ENCODE data around the gene MCF2. TPM values are rescaled to one million over a fixed set of nuclear protein-coding genes. Genes with fewer than 3 reads are reported as not detected.

Gene MCF2
- polyA plus RNA-seq, 1 of the 3 experiments (the other 2 are of a cell fraction), result 0.05 TPM

DNA sequence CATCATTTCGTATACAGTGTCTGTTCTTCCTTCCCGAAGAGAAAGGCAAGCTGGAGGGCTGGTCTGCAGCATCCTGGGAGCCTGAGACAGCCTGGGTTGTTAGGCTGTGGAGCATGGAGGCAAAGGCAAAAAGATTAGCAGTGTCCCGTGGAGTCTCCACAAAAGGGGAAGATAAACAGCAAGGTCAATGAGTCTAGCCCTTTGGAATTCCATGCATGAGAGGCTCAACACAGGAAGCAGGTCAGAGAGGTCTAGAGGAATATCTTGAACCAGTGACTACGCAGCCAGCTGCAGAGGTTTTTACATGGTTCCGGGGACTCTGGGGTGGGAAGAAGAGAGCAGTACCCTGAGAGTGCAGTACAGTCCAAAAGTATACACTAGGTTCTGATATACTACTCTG, 12.2 kb upstream of the MCF2 start:
- Histone ChIP-seq H3K4me3 (ENCODE audit: low read depth in 2 of 2, low read length in 1 of 2) (no peak overlapping the region), H3K27ac (ENCODE audit: low read depth in 2 of 2, low read length in 1 of 2) (no peak overlapping the region), H2AFZ (ENCODE audit: low read depth) (no peak overlapping the region), H3K27me3 (ENCODE audit: insufficient read depth) (no peaks in the 10 kb centered on the region), H3K36me3 (replicated peaks in 1 of 2; ENCODE audit: control insufficient read depth in 1 of 2, insufficient read depth in 2 of 2, low read length in 1 of 2) (no peaks in the 10 kb centered on the region), H3K4me1 (ENCODE audit: control insufficient read depth in 1 of 2, insufficient read depth in 2 of 2, low read depth in 1 of 2, low read length in 1 of 2) (no peaks in the 10 kb centered on the region), H4K20me1 (ENCODE audit: insufficient read depth) (no peaks in the 10 kb centered on the region), H3K79me2 (ENCODE audit: insufficient read depth) (no peaks in the 10 kb centered on the region), H3K9ac (no peak overlapping the region), H3K4me2 (no peak overlapping the region), H3F3A (replicated peaks; ENCODE audit: insufficient read depth) (no peaks in the 10 kb centered on the region), H3K9me2 (no peaks in the 10 kb centered on the region), H3K9me3 (no peaks in the 10 kb centered on the region)
- ChIA-PET POLR2A (no interaction called here), CTCF (interaction anchor here (0.6 kb wide), 1 partner anchor 111 kb away, joined by 4 read pairs; no protein-coding TSS in a partner anchor)
- DNase-seq, result no peak
- TF ChIP-seq, protein P1, sequence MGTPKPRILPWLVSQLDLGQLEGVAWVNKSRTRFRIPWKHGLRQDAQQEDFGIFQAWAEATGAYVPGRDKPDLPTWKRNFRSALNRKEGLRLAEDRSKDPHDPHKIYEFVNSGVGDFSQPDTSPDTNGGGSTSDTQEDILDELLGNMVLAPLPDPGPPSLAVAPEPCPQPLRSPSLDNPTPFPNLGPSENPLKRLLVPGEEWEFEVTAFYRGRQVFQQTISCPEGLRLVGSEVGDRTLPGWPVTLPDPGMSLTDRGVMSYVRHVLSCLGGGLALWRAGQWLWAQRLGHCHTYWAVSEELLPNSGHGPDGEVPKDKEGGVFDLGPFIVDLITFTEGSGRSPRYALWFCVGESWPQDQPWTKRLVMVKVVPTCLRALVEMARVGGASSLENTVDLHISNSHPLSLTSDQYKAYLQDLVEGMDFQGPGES (IDR thresholded peaks at IDR 0.05; ENCODE audit: low read depth, low read length), result no peak
- TF ChIP-seq SMC3 (IDR thresholded peaks at IDR 0.05; ENCODE audit: low read depth, low read length), result no peak
- TF ChIP-seq RFX5 (IDR thresholded peaks at IDR 0.05; ENCODE audit: low read length), result no peak
- TF ChIP-seq, protein P2, sequence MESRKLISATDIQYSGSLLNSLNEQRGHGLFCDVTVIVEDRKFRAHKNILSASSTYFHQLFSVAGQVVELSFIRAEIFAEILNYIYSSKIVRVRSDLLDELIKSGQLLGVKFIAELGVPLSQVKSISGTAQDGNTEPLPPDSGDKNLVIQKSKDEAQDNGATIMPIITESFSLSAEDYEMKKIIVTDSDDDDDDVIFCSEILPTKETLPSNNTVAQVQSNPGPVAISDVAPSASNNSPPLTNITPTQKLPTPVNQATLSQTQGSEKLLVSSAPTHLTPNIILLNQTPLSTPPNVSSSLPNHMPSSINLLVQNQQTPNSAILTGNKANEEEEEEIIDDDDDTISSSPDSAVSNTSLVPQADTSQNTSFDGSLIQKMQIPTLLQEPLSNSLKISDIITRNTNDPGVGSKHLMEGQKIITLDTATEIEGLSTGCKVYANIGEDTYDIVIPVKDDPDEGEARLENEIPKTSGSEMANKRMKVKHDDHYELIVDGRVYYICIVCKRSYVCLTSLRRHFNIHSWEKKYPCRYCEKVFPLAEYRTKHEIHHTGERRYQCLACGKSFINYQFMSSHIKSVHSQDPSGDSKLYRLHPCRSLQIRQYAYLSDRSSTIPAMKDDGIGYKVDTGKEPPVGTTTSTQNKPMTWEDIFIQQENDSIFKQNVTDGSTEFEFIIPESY (IDR thresholded peaks at IDR 0.05; ENCODE audit: borderline replicate concordance, low read depth), result no peak
- TF ChIP-seq, protein P3, sequence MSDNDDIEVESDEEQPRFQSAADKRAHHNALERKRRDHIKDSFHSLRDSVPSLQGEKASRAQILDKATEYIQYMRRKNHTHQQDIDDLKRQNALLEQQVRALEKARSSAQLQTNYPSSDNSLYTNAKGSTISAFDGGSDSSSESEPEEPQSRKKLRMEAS (IDR thresholded peaks at IDR 0.05; ENCODE audit: low read depth), result no peak
- TF ChIP-seq, protein P4, sequence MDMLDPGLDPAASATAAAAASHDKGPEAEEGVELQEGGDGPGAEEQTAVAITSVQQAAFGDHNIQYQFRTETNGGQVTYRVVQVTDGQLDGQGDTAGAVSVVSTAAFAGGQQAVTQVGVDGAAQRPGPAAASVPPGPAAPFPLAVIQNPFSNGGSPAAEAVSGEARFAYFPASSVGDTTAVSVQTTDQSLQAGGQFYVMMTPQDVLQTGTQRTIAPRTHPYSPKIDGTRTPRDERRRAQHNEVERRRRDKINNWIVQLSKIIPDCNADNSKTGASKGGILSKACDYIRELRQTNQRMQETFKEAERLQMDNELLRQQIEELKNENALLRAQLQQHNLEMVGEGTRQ (IDR thresholded peaks at IDR 0.05; ENCODE audit: borderline replicate concordance, low read depth, low read length), result no peak
- WGBS (ENCODE audit: low lambda C conversion rate), result 35% methylated on average over 5 of the region's 5 CpGs

DNA sequence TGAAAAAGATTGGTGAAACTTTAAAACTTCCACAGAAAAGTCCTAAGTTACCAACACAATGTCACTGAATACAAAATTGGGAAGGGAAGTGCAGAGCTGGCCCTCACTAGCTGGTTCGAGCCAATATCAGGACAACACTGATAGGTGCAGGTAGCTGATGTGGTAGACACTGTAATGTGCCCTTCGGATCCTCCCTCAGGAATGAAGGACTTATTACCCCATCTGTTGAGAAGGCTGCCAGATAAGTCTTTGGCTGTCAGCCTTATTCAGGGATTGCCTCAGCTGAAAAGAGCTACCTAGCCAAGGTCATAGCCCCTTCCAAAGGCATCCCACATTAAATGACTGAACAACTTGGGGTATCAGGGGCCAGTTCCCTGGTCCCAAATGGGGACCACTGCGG, 5.3 kb downstream of the MCF2 start:
- H3K9me2 ChIP-seq, result no peaks in the 10 kb centered on the region
- H2AFZ ChIP-seq (ENCODE audit: low read depth), result no peak overlapping the region
- no peaks in the 10 kb centered on the region for H3K9me3 ChIP-seq
- no peak for DNase-seq
- WGBS (ENCODE audit: low lambda C conversion rate), result 2% methylated on average over 3 of the region's 3 CpGs
- H3K79me2 ChIP-seq (ENCODE audit: insufficient read depth), result no peaks in the 10 kb centered on the region
- no peak overlapping the region for H3K9ac ChIP-seq
- POLR2A ChIA-PET, result no interaction called here
- H3K4me1 ChIP-seq (ENCODE audit: control insufficient read depth in 1 of 2, insufficient read depth in 2 of 2, low read depth in 1 of 2, low read length in 1 of 2), result no peaks in the 10 kb centered on the region
- CTCF ChIA-PET, result no interaction called here
- H3K4me2 ChIP-seq, result no peak overlapping the region
- H3K27me3 ChIP-seq (ENCODE audit: insufficient read depth), result no peaks in the 10 kb centered on the region
- no peak overlapping the region for H3K27ac ChIP-seq (ENCODE audit: low read depth in 2 of 2, low read length in 1 of 2)
- H3K4me3 ChIP-seq (ENCODE audit: low read depth in 2 of 2, low read length in 1 of 2), result no peak overlapping the region
- no peaks in the 10 kb centered on the region for H3K36me3 ChIP-seq (replicated peaks in 1 of 2; ENCODE audit: control insufficient read depth in 1 of 2, insufficient read depth in 2 of 2, low read length in 1 of 2)
- H3F3A ChIP-seq (replicated peaks; ENCODE audit: insufficient read depth), result no peaks in the 10 kb centered on the region
- no peaks in the 10 kb centered on the region for H4K20me1 ChIP-seq (ENCODE audit: insufficient read depth)
- no peak for TF ChIP-seq NRF1 (IDR thresholded peaks at IDR 0.05; ENCODE audit: low read depth, low read length)
- TF ChIP-seq GATA2 (CRISPR knock-in tag; IDR thresholded peaks at IDR 0.05), result no peak
- TF ChIP-seq, protein P4 (IDR thresholded peaks at IDR 0.05; ENCODE audit: borderline replicate concordance, low read depth, low read length), result no peak
- TF ChIP-seq, protein P5, sequence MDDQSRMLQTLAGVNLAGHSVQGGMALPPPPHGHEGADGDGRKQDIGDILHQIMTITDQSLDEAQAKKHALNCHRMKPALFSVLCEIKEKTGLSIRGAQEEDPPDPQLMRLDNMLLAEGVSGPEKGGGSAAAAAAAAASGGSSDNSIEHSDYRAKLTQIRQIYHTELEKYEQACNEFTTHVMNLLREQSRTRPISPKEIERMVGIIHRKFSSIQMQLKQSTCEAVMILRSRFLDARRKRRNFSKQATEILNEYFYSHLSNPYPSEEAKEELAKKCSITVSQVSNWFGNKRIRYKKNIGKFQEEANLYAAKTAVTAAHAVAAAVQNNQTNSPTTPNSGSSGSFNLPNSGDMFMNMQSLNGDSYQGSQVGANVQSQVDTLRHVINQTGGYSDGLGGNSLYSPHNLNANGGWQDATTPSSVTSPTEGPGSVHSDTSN (IDR thresholded peaks at IDR 0.05), result no peak
- TF ChIP-seq SIN3A (IDR thresholded peaks at IDR 0.05; ENCODE audit: borderline replicate concordance, low read depth, low read length), result no peak
- no peak for TF ChIP-seq SMC3 (IDR thresholded peaks at IDR 0.05; ENCODE audit: low read depth, low read length)
- no peak for TF ChIP-seq TEAD4 (IDR thresholded peaks at IDR 0.05; ENCODE audit: borderline replicate concordance, insufficient read depth)
- no peak for TF ChIP-seq RCOR1 (IDR thresholded peaks at IDR 0.05; ENCODE audit: low read length)
- TF ChIP-seq, protein P6, sequence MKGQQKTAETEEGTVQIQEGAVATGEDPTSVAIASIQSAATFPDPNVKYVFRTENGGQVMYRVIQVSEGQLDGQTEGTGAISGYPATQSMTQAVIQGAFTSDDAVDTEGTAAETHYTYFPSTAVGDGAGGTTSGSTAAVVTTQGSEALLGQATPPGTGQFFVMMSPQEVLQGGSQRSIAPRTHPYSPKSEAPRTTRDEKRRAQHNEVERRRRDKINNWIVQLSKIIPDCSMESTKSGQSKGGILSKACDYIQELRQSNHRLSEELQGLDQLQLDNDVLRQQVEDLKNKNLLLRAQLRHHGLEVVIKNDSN (IDR thresholded peaks at IDR 0.05; ENCODE audit: borderline replicate concordance, low read depth), result no peak
- no peak for TF ChIP-seq EZH2phosphoT487 (IDR thresholded peaks at IDR 0.05; ENCODE audit: borderline replicate concordance, low read depth)
- TF ChIP-seq, protein P2 (IDR thresholded peaks at IDR 0.05; ENCODE audit: borderline replicate concordance, low read depth), result no peak
- TF ChIP-seq MEF2A (IDR thresholded peaks at IDR 0.05; ENCODE audit: borderline replicate concordance, low read depth), result no peak
- no peak for TF ChIP-seq FOXM1 (IDR thresholded peaks at IDR 0.05; ENCODE audit: low read depth)
- no peak for TF ChIP-seq RAD21 (IDR thresholded peaks at IDR 0.05; ENCODE audit: low read length)
